Mesothelial cell of epicardium (in vitro differentiated cells): Measurements from ENCODE around the gene CAMK4. TPM values are rescaled to one million over a fixed set of nuclear protein-coding genes. Genes with fewer than 3 reads are reported as not detected.

ENCODE experiments used
- DNase-seq, 2 experiments: peaks; one replicate each; pipeline ENCODE4 v3.0.0; 2021; ENCODE audit warnings: low spot score in 2 of 2; ENCODE audit not compliant: unreplicated experiment in 2 of 2
- H3K27ac Mint-ChIP-seq: 2 replicates; pipeline ENCODE4 v1.8.0; 2021; ENCODE audit warnings: mixed read lengths
- H3K27me3 Mint-ChIP-seq: 2 replicates; pipeline ENCODE4 v1.8.0; 2021; ENCODE audit warnings: low read depth, mixed read lengths
- H3K36me3 Mint-ChIP-seq: 2 replicates; pipeline ENCODE4 v1.8.0; 2021; ENCODE audit warnings: mixed read lengths
- H3K4me1 Mint-ChIP-seq: 2 replicates; pipeline ENCODE4 v1.8.0; 2021; ENCODE audit warnings: mixed read lengths
- H3K4me3 Mint-ChIP-seq: 2 replicates; pipeline ENCODE4 v1.8.0; 2021; ENCODE audit warnings: mild to moderate bottlenecking, moderate library complexity, mixed read lengths
- H3K9me3 Mint-ChIP-seq: 2 replicates; pipeline ENCODE4 v1.8.0; 2021; ENCODE audit warnings: mixed read lengths
- total RNA-seq: library from RNA; stranded (reverse); gene quantifications from 3 replicates; pipeline ENCODE4 v1.2.1, GENCODE V29; 2021
- TF ChIP-seq, protein P1 (sequence below): fragments of 200-600 bp; sonication (generic); IDR thresholded peaks from one replicate; pipeline ENCODE4 v1.5.0; 2021; ENCODE audit warnings: antibody characterized with exemption; ENCODE audit not compliant: unreplicated experiment

The CAMK4 gene
- total RNA-seq, 1 donor from 2014 or later = 13.3 TPM

DNA sequence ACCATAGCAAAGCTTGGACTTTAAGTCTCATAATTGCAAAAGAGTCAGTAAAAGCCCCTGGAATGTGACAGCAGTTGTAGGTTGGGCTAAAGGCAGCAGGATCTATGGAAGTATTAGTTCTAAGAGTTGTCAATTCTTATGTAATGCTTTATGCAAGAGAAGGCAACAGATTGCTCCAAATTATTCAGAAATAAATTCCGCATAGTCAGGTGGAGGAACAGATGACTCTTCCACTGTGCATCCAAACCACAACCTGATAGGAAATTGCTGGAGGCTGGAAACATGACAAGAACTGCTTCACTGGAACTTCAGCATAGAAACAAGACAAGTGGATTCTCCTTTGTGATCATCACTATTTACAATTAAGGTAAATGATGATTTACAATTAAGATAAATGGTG lies 187.1 kb downstream of the CAMK4 start:
- Mint-ChIP-seq H3K4me3 (no peak overlapping the region), H3K4me1 (peaks cover 14% of the 10 kb centered on the region), H3K36me3 (peaks cover 2% of the 10 kb centered on the region), H3K9me3 (peaks cover 25% of the 10 kb centered on the region), H3K27ac (no peak overlapping the region), H3K27me3 (no peaks in the 10 kb centered on the region)
- DNase-seq = no peak
- TF ChIP-seq, protein P1, sequence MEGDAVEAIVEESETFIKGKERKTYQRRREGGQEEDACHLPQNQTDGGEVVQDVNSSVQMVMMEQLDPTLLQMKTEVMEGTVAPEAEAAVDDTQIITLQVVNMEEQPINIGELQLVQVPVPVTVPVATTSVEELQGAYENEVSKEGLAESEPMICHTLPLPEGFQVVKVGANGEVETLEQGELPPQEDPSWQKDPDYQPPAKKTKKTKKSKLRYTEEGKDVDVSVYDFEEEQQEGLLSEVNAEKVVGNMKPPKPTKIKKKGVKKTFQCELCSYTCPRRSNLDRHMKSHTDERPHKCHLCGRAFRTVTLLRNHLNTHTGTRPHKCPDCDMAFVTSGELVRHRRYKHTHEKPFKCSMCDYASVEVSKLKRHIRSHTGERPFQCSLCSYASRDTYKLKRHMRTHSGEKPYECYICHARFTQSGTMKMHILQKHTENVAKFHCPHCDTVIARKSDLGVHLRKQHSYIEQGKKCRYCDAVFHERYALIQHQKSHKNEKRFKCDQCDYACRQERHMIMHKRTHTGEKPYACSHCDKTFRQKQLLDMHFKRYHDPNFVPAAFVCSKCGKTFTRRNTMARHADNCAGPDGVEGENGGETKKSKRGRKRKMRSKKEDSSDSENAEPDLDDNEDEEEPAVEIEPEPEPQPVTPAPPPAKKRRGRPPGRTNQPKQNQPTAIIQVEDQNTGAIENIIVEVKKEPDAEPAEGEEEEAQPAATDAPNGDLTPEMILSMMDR = no peak

DNA sequence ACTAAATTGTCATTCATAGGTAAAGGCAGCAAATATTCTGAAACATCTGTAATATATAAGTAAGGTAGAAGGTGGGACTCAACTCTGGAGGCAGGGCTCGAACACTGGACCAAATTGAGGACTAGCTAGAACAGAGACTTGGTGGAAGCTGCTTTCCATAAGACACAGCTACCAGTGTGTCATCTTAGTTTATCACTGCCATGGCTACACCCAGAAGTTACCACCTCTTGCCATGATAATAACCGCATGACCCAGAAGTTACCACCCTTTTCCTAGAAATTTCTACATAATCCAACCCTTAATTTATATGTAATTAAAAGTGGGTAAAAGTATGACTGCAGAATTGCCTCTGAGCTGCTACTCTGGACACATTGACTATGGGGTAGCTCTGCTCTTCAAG lies 188.4 kb downstream of the CAMK4 start:
- DNase-seq = no peak
- Mint-ChIP-seq H3K27ac (no peak overlapping the region), H3K36me3 (peaks cover 2% of the 10 kb centered on the region), H3K9me3 (peaks cover 19% of the 10 kb centered on the region), H3K4me1 (peaks cover 14% of the 10 kb centered on the region), H3K4me3 (no peak overlapping the region), H3K27me3 (no peaks in the 10 kb centered on the region)
- TF ChIP-seq, protein P1 = no peak

DNA sequence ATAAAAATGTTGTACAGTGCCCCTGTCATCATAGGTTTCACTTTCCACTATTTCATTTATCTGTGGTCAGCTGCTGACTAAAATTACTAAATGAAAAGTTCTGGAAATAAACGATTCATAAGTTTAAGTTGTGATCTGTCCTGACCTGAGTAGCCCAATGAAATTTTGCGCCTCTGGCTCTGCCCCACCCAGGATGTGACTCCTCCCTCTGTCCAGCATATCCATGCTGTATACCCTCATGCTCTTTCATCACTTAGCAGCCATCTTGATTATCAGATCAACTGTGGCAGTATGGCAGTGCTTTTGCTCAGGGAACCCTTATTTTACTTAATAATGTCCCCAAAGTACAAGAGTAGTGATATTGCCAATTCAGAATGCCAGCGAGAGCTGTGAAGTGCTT lies 190.9 kb downstream of the CAMK4 start:
- H3K4me1 Mint-ChIP-seq = peaks cover 14% of the 10 kb centered on the region
- no peak for DNase-seq
- no peaks in the 10 kb centered on the region for H3K27me3 Mint-ChIP-seq
- H3K27ac Mint-ChIP-seq = no peak overlapping the region
- H3K4me3 Mint-ChIP-seq = no peak overlapping the region
- TF ChIP-seq, protein P1 = no peak
- peaks cover 8% of the 10 kb centered on the region for H3K9me3 Mint-ChIP-seq
- H3K36me3 Mint-ChIP-seq = peaks cover 2% of the 10 kb centered on the region

DNA sequence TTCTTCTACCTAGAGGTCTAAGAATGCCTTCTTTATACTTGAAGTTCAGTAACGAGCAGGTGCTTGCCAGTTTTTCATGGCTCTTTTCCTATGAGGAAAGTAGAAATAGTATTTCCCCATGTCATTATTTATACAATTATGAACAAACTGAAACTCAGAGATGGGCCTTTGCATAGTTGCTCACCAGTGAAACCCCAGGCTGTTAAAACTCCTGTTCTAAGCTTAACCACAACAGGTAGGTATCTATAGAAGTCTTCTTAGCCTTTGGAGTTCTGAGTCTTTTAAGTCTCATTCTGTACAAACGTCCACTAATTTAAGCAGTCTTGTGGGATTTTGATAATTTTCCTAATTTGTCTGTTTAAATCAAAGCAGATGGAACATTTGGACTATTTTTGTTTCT lies 198.1 kb downstream of the CAMK4 start:
- Mint-ChIP-seq H3K27me3 (no peaks in the 10 kb centered on the region), H3K9me3 (peaks cover 15% of the 10 kb centered on the region), H3K4me3 (no peak overlapping the region), H3K36me3 (peaks cover 2% of the 10 kb centered on the region), H3K4me1 (peaks cover 15% of the 10 kb centered on the region), H3K27ac (peak overlapping the region; percentile 87)
- DNase-seq = no peak
- TF ChIP-seq, protein P1 = no peak

DNA sequence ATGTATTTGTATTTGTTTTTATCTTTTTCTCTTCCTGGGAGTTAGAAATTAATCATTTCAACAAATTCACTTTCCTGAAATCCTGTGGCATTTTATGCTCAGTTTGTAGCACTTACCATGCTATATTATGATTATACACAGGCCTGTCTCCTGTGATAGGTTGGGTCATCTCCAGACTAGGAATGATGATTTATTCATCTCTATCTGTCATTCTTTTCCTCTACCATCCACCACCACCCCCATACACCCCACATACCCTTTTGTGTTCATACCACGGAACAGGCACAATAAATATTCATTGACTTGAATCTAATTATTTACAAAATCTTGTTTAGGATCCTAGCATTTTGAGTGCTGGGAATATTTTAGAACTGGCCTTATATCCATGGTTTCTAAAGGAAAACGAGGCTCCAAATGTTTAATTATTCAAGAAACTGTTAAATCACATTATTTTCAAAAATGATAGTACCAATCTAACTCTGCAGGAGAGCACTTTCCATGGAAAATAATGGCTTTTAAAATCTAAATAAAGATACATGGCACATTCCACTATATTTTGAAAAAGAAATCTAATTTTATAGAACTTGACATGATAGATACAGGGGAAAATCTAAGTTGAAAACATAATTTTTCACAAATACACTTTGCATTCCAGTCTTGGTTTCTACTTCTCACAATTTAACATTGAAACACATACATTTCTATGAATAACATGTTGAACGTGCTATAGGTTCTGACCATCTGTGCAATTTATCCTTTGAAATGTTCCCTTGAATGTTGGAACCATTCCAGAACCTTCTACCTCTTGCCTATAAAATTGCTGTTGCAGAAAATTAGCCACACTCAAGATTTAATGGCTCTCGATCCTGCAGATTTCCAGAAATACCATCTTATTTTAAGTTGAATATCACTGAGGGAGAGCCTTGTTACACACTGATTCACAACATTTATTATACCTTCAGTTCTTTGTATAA lies 198.8 kb downstream of the CAMK4 start:
- no peaks in the 10 kb centered on the region for H3K27me3 Mint-ChIP-seq
- H3K36me3 Mint-ChIP-seq = no peaks in the 10 kb centered on the region
- no peak overlapping the region for H3K4me3 Mint-ChIP-seq
- H3K9me3 Mint-ChIP-seq = peaks cover 11% of the 10 kb centered on the region
- DNase-seq = no peak
- TF ChIP-seq, protein P1 = no peak
- H3K27ac Mint-ChIP-seq = peak overlapping the region; percentile 87
- H3K4me1 Mint-ChIP-seq = peaks cover 15% of the 10 kb centered on the region
